Measurements from ENCODE around the gene HSD17B2.
"Not testable (repeated sequence)": the region's sequence is repeated elsewhere in the genome, so short reads cannot be mapped to it uniquely, and the experiment has no call there.

The HSD17B2 gene

GRCh38 chr16:82136956-82137821, 102.1 kb downstream of the HSD17B2 start:
- DNase-seq, result no peak

GRCh38 chr16:82137822-82138167, 102.7 kb downstream of the HSD17B2 start:
- DNase-seq, result no peak

DNA sequence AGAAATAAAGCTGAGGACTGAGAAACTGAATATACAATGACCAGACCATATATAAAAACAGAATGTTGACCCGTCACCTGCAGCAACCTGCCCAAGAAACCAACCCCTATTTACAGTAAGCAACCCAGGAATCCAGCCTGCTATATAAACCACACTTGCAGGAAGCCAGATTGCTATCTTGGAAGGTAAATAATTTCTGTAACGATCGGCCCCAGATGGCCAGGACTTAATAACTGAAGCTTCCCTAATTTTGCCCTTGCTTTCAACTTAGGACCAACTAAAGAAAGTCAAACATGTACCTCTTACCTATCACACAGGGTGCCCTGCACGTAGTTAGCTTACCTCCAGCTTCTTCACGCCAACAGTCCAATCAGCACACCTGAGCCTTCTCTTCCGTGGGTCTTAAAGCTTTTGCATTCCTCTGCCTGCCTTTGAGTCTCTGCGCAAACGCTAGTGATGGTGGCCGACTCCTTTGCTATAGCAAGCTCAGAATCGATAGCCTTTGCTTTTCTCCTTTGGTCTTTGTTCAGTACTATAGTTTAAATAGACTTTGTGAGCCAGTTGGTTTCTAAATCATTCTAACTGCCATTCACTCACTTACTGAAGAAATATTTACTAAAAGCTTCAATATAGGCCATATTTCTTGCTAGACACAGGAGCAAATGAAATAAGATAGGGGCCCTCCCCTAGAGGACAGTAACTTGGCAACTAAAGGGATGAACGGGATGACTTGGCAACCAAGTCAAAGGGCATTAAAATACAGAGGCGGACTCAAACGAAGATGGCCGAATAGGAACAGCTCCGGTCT, 103.6 kb downstream of the HSD17B2 start:
- no peak for DNase-seq

- not testable (repeated sequence) for DNase-seq
These were observed 104.2 kb downstream of the HSD17B2 start for GRCh38 chr16:82139286-82139571.

GRCh38 chr16:82146556-82146955, 111.5 kb downstream of the HSD17B2 start:
- DNase-seq, result no peak

- DNase-seq, result peak; percentile 62 to 82
These were observed 111.9 kb downstream of the HSD17B2 start for GRCh38 chr16:82146957-82147356.

DNA sequence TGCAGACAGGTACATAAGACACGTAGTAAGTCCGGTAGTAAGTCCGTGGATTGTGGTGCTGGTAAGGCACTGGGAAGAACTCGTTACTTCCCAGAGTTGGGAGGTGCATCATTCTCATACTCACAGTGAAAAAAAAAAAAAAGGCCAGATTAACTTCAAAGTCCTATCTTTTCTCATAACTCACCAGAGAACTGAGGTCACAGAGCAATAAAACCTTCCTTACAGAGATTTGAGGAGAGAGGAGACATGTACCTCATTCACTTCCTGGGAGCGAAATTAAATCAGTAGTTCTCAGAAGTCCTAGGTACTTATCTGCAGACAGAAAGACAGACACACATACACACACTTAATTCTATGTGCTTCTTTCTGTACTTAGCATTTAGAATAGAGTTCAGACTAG, 112.5 kb downstream of the HSD17B2 start:
- no peak for DNase-seq
